ENCODE results near the gene PIP5KL1.
A peak's percentile ranks its signal among the peaks of the same experiment; 100 is the strongest.

The PIP5KL1 gene

GRCh38 chr9:127915325-127915752 lies 15.2 kb downstream of the PIP5KL1 start:
- Histone ChIP-seq H3K9ac (ENCODE audit: low read length) (peak overlapping the region; percentile 96), H3K79me2 (ENCODE audit: insufficient read depth, low read length) (no peaks in the 10 kb centered on the region), H3K27me3 (ENCODE audit: insufficient read depth, low read length) (no peaks in the 10 kb centered on the region), H2AFZ (ENCODE audit: low read length) (no peak overlapping the region), H4K20me1 (ENCODE audit: insufficient read depth, low read length) (no peaks in the 10 kb centered on the region), H3K36me3 (ENCODE audit: insufficient read depth, low read length) (peaks cover 35% of the 10 kb centered on the region), H3K4me3 (ENCODE audit: low read depth, low read length, poor library complexity, severe bottlenecking) (peak overlapping the region; percentile 95), H3F3A (ENCODE audit: insufficient read depth, low read length) (no peaks in the 10 kb centered on the region), H3K9me3 (ENCODE audit: low read length) (no peaks in the 10 kb centered on the region), H3K27ac (ENCODE audit: low read depth, low read length, poor library complexity, severe bottlenecking) (peak overlapping the region; percentile 93), H3K4me1 (ENCODE audit: insufficient read depth, low read length, severe bottlenecking) (peaks cover 59% of the 10 kb centered on the region), H3K9me2 (ENCODE audit: low read depth, low read length) (no peaks in the 10 kb centered on the region), H3K4me2 (ENCODE audit: low read length) (peak overlapping the region; percentile 95)
- no peak for TF ChIP-seq EZH2 (IDR thresholded peaks at IDR 0.05; ENCODE audit: borderline replicate concordance, low read length)
- TF ChIP-seq CTCF (IDR thresholded peaks at IDR 0.05; ENCODE audit: low read length) = no peak

GRCh38 chr9:127913682-127914081 lies 16.9 kb downstream of the PIP5KL1 start:
- peaks cover 59% of the 10 kb centered on the region for H3K4me1 ChIP-seq (ENCODE audit: insufficient read depth, low read length, severe bottlenecking)
- H3K27me3 ChIP-seq (ENCODE audit: insufficient read depth, low read length) = no peaks in the 10 kb centered on the region
- H3K27ac ChIP-seq (ENCODE audit: low read depth, low read length, poor library complexity, severe bottlenecking) = peak overlapping the region; percentile 42
- TF ChIP-seq EZH2 (IDR thresholded peaks at IDR 0.05; ENCODE audit: borderline replicate concordance, low read length) (no peak), CTCF (IDR thresholded peaks at IDR 0.05; ENCODE audit: low read length) (no peak)
- H3K4me3 ChIP-seq (ENCODE audit: low read depth, low read length, poor library complexity, severe bottlenecking) = no peak overlapping the region
- H2AFZ ChIP-seq (ENCODE audit: low read length) = no peak overlapping the region
- no peaks in the 10 kb centered on the region for H3K9me2 ChIP-seq (ENCODE audit: low read depth, low read length)
- no peaks in the 10 kb centered on the region for H3K9me3 ChIP-seq (ENCODE audit: low read length)
- no peak overlapping the region for H3K4me2 ChIP-seq (ENCODE audit: low read length)
- H3F3A ChIP-seq (ENCODE audit: insufficient read depth, low read length) = no peaks in the 10 kb centered on the region
- no peaks in the 10 kb centered on the region for H4K20me1 ChIP-seq (ENCODE audit: insufficient read depth, low read length)
- no peaks in the 10 kb centered on the region for H3K79me2 ChIP-seq (ENCODE audit: insufficient read depth, low read length)
- H3K36me3 ChIP-seq (ENCODE audit: insufficient read depth, low read length) = peaks cover 45% of the 10 kb centered on the region
- H3K9ac ChIP-seq (ENCODE audit: low read length) = no peak overlapping the region

GRCh38 chr9:127912882-127913281 lies 17.7 kb downstream of the PIP5KL1 start:
- H3K79me2 ChIP-seq (ENCODE audit: insufficient read depth, low read length) = no peaks in the 10 kb centered on the region

More at GRCh38 chr9:127912882-127913281, 17.7 kb downstream of the PIP5KL1 start:
- Histone ChIP-seq H3K9ac (ENCODE audit: low read length) (no peak overlapping the region), H3K36me3 (ENCODE audit: insufficient read depth, low read length) (peaks cover 53% of the 10 kb centered on the region), H3K27me3 (ENCODE audit: insufficient read depth, low read length) (no peaks in the 10 kb centered on the region), H3K9me3 (ENCODE audit: low read length) (no peaks in the 10 kb centered on the region), H3K4me3 (ENCODE audit: low read depth, low read length, poor library complexity, severe bottlenecking) (no peak overlapping the region), H3K27ac (ENCODE audit: low read depth, low read length, poor library complexity, severe bottlenecking) (peak overlapping the region; percentile 78), H4K20me1 (ENCODE audit: insufficient read depth, low read length) (no peaks in the 10 kb centered on the region), H3K9me2 (ENCODE audit: low read depth, low read length) (no peaks in the 10 kb centered on the region), H3F3A (ENCODE audit: insufficient read depth, low read length) (no peaks in the 10 kb centered on the region), H2AFZ (ENCODE audit: low read length) (no peak overlapping the region), H3K4me1 (ENCODE audit: insufficient read depth, low read length, severe bottlenecking) (peaks cover 54% of the 10 kb centered on the region), H3K4me2 (ENCODE audit: low read length) (no peak overlapping the region)
- TF ChIP-seq EZH2 (IDR thresholded peaks at IDR 0.05; ENCODE audit: borderline replicate concordance, low read length) (no peak), CTCF (IDR thresholded peaks at IDR 0.05; ENCODE audit: low read length) (no peak)
